Prostate gland (tissue), 2 donors: ENCODE results near the gene BLOC1S5. TPM values are rescaled to one million over a fixed set of nuclear protein-coding genes. Genes with fewer than 3 reads are reported as not detected.

ENCODE experiments used
- DNase-seq: peaks from one replicate; pipeline ENCODE4 v3.0.0-alpha.2; 2019; ENCODE audit warnings: low spot score
- H3K27ac ChIP-seq, 2 donors: fragments of 200-600 bp; sonication (generic); 2 replicates each; pipeline ENCODE4 v1.5.1; 2017 to 2019
- H3K27me3 ChIP-seq: fragments of 200-600 bp; sonication (generic); replicated peaks from 2 replicates; pipeline ENCODE4 v1.5.1; 2019; ENCODE audit not compliant: insufficient read depth
- H3K36me3 ChIP-seq, 2 donors: fragments of 200-600 bp; sonication (generic); 1 replicate in 1 of 2; 2 replicates in 1 of 2; pipeline versions ENCODE4 v1.5.1 to v1.8.1; 2017 to 2019
- H3K4me1 ChIP-seq: fragments of 200-600 bp; sonication (generic); replicated peaks from 2 replicates; pipeline ENCODE4 v1.5.1; 2019
- H3K4me3 ChIP-seq, 2 donors: fragments of 200-600 bp; sonication (generic); 2 replicates each; pipeline ENCODE4 v1.5.1; 2017 to 2019
- H3K9me3 ChIP-seq: fragments of 200-600 bp; sonication (generic); 2 replicates; pipeline ENCODE4 v1.5.1; 2017
- CTCF ChIP-seq, 4 experiments: fragments of 200-600 bp in 2 of 4; fragments of 450-650 bp in 2 of 4; sonication (generic) in 2 of 4; IDR thresholded peaks; 1 replicate in 3 of 4; 2 replicates in 1 of 4; pipeline ENCODE4 v1.5.1; 2016 to 2019; ENCODE audit warnings: antibody characterized with exemption in 4 of 4, mild to moderate bottlenecking in 2 of 4, moderate library complexity in 2 of 4
- POLR2A ChIP-seq: fragments of 450-650 bp; IDR thresholded peaks from one replicate; pipeline ENCODE4 v1.6.1; 2016; ENCODE audit warnings: antibody characterized with exemption, mild to moderate bottlenecking
- POLR2AphosphoS5 ChIP-seq: sonication (generic); formaldehyde crosslinking; IDR thresholded peaks from one replicate; pipeline ENCODE4 v1.6.1; 2017; ENCODE audit warnings: antibody characterized with exemption
- WGBS: methylation state at CpG from one replicate; pipeline ENCODE4 v1.1.5; 2018; 5-methylcytosine and 5-hydroxymethylcytosine counted together
- intact Hi-C: fragments of 100-400 bp; cut with DNase I; formaldehyde crosslinking; loops from one replicate; pipeline ENCODE4 v1.14.2; 2022
- total RNA-seq, 2 donors: library from RNA; depleted of rRNA; stranded (reverse); fragments of >200 nt; gene quantifications; one replicate each; pipeline ENCODE4 v1.1.0, GENCODE V29; 2016

The BLOC1S5 gene
- total RNA-seq, 2 donors from 2014 or later: 9.5 to 13.0 TPM

GRCh38 chr6:8029243-8029870 is 34.8 kb downstream of the BLOC1S5 start:
- TF ChIP-seq CTCF (IDR thresholded peaks at IDR 0.05) (no peak), POLR2AphosphoS5 (no peak), POLR2A (no peak)
- DNase-seq: no peak
- no peaks in the 10 kb centered on the region for H3K36me3 ChIP-seq
- WGBS: 45% methylated on average over 6 of the region's 6 CpGs
- H3K27ac ChIP-seq: no peak overlapping the region
- intact Hi-C loops: no loop called here
- H3K27me3 ChIP-seq: no peaks in the 10 kb centered on the region
- H3K4me3 ChIP-seq: no peak overlapping the region
- no peaks in the 10 kb centered on the region for H3K9me3 ChIP-seq
- no peaks in the 10 kb centered on the region for H3K4me1 ChIP-seq

- Histone ChIP-seq H3K36me3 (no peaks in the 10 kb centered on the region), H3K27ac (no peak overlapping the region), H3K9me3 (no peaks in the 10 kb centered on the region), H3K4me3 (no peak overlapping the region), H3K27me3 (no peaks in the 10 kb centered on the region), H3K4me1 (no peaks in the 10 kb centered on the region)
- whole genome bisulfite sequencing: 67% methylated on average over 2 of the region's 2 CpGs
- TF ChIP-seq POLR2AphosphoS5 (no peak), CTCF (IDR thresholded peaks at IDR 0.05) (no peak), POLR2A (no peak)
- intact Hi-C loops: no loop called here
- DNase-seq: no peak
Observed at GRCh38 chr6:8027965-8028651, 36.1 kb downstream of the BLOC1S5 start.

GRCh38 chr6:8026800-8027199 is 37.4 kb downstream of the BLOC1S5 start:
- 98% methylated on average over 3 of the region's 3 CpGs for WGBS
- H3K27ac ChIP-seq: no peak overlapping the region
- H3K4me1 ChIP-seq: no peaks in the 10 kb centered on the region
- no peaks in the 10 kb centered on the region for H3K9me3 ChIP-seq
- no peak for DNase-seq
- no peaks in the 10 kb centered on the region for H3K36me3 ChIP-seq
- H3K27me3 ChIP-seq: no peaks in the 10 kb centered on the region
- TF ChIP-seq CTCF (IDR thresholded peaks at IDR 0.05): no peak
- no peak for TF ChIP-seq POLR2AphosphoS5
- no peak for TF ChIP-seq POLR2A
- H3K4me3 ChIP-seq: no peak overlapping the region
- intact Hi-C loops: no loop called here

GRCh38 chr6:8025191-8025590 is 39.0 kb downstream of the BLOC1S5 start:
- 94% methylated on average over 4 of the region's 4 CpGs for WGBS
- Histone ChIP-seq H3K27me3 (no peaks in the 10 kb centered on the region), H3K9me3 (no peaks in the 10 kb centered on the region), H3K27ac (no peak overlapping the region), H3K4me1 (no peaks in the 10 kb centered on the region), H3K4me3 (no peak overlapping the region), H3K36me3 (no peaks in the 10 kb centered on the region)
- TF ChIP-seq CTCF (IDR thresholded peaks at IDR 0.05): no peak
- TF ChIP-seq POLR2A: no peak
- TF ChIP-seq POLR2AphosphoS5: no peak
- intact Hi-C loops: no loop called here
- no peak for DNase-seq

GRCh38 chr6:8023638-8024037 is 40.6 kb downstream of the BLOC1S5 start:
- no peak for DNase-seq
- 75% methylated on average over 2 of the region's 2 CpGs for WGBS
- Histone ChIP-seq H3K4me1 (no peaks in the 10 kb centered on the region), H3K27ac (no peak overlapping the region), H3K4me3 (no peak overlapping the region), H3K36me3 (no peaks in the 10 kb centered on the region), H3K9me3 (no peaks in the 10 kb centered on the region), H3K27me3 (no peaks in the 10 kb centered on the region)
- TF ChIP-seq POLR2AphosphoS5 (no peak), CTCF (IDR thresholded peaks at IDR 0.05) (no peak), POLR2A (no peak)
- intact Hi-C loops: no loop called here
